Neural progenitor cell (in vitro differentiated cells): ENCODE data around the gene THOC3.
"Not testable (repeated sequence)": the region's sequence is repeated elsewhere in the genome, so short reads cannot be mapped to it uniquely, and the experiment has no call there.

ENCODE experiments used
- EZH2 ChIP-seq: fragments of 200-600 bp; sonication (generic); IDR thresholded peaks from 2 replicates; pipeline ENCODE4 v1.6.1; 2017; ENCODE audit warnings: antibody characterized with exemption, mild to moderate bottlenecking, moderate library complexity
- TF ChIP-seq, protein P1 (sequence below): fragments of 200-600 bp; sonication (generic); IDR thresholded peaks from 2 replicates; pipeline ENCODE4 v1.5.1; 2017; ENCODE audit warnings: antibody characterized with exemption, mild to moderate bottlenecking

- TF ChIP-seq, protein P1, sequence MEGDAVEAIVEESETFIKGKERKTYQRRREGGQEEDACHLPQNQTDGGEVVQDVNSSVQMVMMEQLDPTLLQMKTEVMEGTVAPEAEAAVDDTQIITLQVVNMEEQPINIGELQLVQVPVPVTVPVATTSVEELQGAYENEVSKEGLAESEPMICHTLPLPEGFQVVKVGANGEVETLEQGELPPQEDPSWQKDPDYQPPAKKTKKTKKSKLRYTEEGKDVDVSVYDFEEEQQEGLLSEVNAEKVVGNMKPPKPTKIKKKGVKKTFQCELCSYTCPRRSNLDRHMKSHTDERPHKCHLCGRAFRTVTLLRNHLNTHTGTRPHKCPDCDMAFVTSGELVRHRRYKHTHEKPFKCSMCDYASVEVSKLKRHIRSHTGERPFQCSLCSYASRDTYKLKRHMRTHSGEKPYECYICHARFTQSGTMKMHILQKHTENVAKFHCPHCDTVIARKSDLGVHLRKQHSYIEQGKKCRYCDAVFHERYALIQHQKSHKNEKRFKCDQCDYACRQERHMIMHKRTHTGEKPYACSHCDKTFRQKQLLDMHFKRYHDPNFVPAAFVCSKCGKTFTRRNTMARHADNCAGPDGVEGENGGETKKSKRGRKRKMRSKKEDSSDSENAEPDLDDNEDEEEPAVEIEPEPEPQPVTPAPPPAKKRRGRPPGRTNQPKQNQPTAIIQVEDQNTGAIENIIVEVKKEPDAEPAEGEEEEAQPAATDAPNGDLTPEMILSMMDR = not testable (repeated sequence)
- not testable (repeated sequence) for TF ChIP-seq EZH2
These were observed 43.0 kb downstream of the THOC3 start for GRCh38 chr5:175925106-175925505.
